Renal cortex interstitium (tissue), 11 donors: ENCODE data around the gene RUNX2. TPM values are rescaled to one million over a fixed set of nuclear protein-coding genes. Genes with fewer than 3 reads are reported as not detected.
A peak's percentile ranks its signal among the peaks of the same experiment; 100 is the strongest.

Experiments used
- DNase-seq, 11 donors: peaks; one replicate each; pipeline ENCODE4 v3.0.0-alpha.2; 2013; ENCODE audit warnings: low read depth in 9 of 11, low spot score in 4 of 11; ENCODE audit errors: extremely low read depth in 1 of 11
- polyA plus RNA-seq, 3 donors: library from polyadenylated mRNA; unstranded; fragments of 120-200 nt; gene quantifications; one replicate each; pipeline ENCODE4 v1.2.1, GENCODE V29; 2013; ENCODE audit not compliant: insufficient read length in 3 of 3

Gene RUNX2
- polyA plus RNA-seq, 3 donors = 2.4 to 3.8 (median 3.0) TPM

DNA sequence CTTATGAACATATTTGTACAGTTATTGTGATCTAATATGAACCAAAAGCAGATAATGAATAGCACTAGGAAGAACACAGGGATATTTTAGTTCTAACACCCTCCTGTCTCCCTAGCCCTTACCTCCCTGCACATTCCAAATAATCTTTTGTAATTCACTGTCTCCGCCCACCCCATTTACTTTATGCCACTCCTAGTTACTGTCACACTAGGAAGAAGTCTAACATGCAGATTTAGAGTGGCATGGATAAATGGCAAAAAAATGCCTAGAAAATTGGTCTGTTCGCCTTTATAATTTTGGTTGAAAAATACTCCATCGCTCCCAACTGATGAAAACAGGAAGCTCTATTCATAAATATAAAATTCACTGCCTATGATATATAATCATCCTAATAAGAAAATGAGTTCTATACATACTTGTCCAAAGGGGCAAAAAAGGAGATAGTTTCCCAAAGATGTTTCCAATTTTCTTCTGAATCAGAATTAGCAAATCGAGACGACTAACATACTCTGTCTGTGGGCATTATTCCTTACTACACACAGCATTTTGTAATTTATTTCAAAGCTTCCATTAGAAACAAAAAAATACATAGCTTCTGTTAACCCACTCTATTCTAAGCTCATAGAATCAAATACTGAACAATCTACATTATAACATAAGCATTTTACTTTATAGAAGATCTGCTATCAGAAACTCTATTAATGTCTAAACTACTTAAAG is 1.3 kb upstream of the RUNX2 start:
- DNase-seq = no peak

DNA sequence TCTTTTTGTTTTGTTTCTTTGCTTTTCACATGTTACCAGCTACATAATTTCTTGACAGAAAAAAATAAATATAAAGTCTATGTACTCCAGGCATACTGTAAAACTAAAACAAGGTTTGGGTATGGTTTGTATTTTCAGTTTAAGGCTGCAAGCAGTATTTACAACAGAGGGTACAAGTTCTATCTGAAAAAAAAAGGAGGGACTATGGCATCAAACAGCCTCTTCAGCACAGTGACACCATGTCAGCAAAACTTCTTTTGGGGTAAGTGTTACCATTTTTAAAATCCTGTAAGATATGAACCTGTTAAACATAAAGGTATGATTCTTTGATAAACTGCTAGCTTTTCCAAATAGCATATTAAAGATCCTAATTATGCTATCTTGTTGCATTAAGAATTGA is 393 bp downstream of the RUNX2 start:
- no peak for DNase-seq

DNA sequence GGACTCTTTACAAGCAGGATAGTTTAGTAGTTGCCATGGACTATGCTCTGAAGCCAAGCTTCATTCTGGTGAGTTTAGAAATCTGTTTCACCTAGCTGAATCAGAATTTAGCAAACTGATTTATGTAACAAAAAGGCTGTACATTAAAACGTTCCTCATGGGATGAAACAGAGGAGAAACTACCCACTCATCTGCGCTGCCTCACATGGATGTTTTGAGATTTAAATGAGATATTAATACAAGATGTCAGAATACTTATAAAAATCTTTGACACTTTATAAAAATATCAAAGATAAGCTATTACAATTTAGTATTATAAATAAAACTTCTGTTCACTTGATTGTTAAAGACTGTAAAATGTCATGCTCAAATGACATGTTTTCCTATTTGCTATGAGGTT is 16.8 kb downstream of the RUNX2 start:
- DNase-seq = no peak

DNA sequence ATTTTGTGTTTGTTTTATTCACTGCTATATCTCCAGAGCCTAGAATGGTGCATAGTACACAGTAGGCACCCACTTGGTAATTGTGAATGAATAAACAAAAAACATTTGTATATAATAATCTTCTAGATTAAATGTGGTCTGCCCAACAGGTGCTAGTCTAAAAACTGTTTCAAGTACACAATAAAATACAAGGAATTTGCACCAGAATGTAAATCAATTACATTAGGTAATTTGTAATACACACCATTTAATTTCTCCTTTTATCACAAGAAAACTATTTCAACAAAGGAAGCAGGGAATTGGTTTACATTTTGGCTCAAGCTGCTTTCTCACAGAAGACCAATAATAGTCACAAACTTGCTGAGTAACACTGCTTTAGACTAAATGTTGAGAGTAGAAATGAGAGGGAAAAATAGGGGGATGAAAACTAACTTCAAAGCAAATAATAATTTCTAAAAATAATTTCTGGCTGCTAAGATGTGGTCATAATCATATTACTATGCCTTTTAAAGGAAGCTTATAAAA is 22.1 kb downstream of the RUNX2 start:
- DNase-seq = no peak

DNA sequence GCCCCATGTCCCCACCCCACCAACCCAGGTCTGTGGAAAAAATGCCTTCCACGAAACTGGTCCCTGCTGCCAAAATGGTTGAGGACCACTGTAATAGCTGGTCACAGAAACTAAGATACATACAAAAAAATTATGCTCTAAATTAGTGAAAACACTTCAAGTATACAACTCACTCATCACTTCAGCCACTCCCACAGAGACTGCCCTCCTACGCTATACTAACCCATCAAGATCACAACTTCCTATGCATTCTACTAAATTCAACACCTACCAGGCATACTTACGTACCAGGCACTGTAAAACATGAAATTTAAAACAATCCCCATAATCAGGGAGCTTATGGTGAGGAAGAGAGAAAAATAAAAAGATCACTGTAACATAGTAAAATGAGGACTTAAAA is 22.9 kb downstream of the RUNX2 start:
- DNase-seq = no peak

DNA sequence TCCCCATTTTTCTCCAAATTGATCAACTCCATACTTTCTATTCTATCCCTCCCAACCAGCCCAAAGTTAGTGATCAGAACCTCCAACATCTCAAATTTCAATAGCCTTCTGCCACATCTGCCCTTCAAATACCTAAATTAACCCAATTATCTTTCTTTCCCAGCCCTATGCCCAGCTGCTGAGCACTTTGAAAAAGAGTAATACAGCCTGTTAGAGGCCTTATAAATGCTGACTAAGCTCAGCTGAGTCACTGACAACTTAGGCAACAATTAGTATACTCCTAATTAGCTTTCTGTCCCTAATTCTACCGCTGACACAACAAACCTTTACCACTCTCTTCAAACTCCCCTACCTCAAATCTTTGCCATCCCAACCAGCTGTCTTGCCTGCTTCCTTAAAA is 23.5 kb downstream of the RUNX2 start:
- no peak for DNase-seq

DNA sequence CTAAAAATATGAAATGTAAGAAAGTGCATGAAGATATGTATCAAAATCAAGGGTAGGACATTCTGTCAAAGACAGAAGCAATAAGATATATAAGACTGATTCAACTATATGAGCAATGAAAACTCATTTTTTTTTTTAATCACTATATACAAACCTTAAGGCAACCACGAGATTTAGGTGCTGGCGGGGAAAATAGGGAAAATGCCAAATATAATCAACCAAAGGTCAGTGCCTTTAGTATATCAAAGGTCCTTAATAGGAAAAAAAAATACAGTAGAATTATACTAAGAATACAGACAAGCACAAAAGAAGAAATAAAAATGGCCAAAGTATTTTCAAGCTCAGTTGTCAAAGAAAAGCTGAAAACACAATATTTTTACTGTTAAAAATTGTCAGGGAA is 25.5 kb downstream of the RUNX2 start:
- no peak for DNase-seq

DNA sequence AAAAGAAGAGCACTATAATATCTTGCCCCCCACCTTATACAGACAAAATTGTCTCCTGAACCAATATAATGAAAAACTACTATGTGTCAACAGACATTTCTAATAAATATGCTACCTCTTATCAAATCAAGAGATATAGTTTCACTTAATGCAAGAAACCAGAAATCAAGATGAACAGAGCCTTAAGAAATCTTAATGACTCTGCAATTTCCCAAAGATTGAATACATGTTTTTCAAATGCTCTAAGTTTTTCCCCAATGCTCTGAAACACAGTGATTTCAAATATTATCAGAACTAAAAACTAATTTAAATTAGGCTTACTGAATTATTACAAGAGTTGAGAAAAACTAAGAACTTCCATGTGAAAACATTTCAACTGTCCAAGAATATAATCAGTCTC is 36.3 kb downstream of the RUNX2 start:
- no peak for DNase-seq

DNA sequence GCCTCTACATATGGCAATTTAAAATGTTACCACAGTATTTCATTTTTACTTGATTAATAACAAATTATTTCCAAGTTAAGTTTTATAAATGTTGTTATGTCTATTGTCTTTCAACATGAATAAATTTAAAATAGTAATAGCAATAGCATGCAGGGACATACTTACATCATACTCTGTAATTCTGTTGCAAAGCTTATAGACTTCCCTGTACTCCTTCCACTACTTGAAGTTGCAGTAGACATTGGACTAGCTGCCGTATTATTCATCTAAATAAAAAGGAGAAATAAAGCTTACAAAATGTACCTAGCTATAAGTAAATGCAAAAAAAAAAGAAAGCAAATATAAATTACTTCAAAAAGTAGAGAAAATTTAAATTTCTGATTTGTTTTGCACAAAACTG is 36.9 kb downstream of the RUNX2 start:
- DNase-seq = no peak

DNA sequence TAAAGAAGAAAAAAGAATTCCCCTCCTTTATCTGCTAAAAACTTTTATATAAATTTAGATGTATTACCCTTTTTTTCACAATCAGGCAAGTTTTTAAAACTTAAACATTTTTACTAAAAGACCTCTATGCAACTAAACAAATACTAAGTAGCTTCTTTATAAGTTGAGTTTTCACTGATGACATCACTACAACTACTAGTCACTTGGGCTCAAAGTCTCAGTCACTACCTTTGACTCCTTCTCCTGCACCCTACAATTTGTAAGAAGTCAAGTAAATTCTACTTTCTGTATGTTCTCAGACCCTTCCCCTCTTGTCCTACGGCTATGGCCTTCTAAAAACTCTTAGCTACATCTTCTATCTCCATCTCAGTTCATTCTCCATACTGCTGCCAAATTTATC is 38.4 kb downstream of the RUNX2 start:
- DNase-seq = no peak

DNA sequence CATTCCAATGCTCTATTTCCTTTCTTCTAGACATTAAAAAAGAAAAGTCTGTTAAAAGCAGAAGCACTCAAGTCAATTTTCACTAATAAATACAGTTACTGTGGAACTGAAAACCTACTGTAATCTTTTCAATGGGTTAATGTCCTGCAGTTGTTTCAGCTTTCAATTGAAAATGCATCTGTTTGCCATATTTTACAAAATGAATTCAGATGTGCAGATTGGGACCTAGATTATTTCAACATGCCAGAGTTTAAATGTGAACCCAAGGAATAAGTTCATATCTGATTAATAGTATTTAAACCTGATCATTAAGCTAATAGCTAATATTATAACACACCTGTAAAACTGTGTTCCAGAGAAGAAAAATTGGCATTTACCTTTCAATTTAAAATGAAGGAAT is 39.9 kb downstream of the RUNX2 start:
- no peak for DNase-seq

DNA sequence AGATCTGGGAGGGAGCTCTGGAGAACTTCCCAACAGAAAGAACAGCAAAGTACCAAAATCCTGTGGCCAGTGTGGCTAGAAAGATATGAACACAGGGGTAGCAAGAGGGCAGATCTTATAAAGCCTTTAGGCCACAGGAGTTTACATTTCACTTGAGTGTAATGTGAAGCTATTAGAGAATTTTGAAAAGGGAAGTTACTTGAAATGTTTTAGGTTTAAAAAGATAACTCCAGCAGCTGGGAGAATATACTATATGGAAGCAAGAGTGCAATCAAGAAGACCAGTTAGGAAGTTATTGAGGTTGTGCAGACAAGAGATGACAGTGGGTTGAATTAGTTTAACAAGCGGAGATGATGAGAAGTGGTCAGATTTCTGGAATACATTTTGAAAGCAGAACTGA is 41.7 kb downstream of the RUNX2 start:
- DNase-seq = no peak

DNA sequence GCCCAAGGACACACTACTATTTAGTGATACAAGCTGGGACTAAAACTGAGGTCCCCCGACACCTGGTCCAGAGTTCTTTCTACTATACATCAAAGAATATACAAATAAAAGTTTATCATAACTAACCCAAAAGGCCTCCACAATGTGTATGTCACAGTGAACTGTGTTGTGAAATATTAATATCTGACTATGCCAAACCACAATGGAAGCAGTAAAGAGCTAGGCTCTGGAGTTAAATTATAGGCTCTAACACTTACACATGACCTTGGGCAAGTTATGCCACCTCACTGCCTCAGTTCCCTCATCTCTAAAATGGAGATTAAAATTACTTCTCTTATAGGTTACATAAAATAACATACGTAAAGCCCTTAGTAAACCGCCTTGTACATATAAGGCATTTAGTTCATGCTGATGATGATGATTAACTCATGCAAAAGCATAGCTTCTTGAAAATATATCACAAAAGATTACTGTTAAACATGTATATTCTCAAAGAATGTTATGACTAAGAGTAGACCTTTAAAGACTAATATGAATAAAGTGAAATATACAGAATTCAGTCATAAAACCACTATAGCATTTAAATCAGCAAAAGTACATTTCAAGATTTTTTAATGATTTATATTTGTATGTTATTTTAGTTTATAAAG is 43.9 kb downstream of the RUNX2 start:
- DNase-seq = no peak

DNA sequence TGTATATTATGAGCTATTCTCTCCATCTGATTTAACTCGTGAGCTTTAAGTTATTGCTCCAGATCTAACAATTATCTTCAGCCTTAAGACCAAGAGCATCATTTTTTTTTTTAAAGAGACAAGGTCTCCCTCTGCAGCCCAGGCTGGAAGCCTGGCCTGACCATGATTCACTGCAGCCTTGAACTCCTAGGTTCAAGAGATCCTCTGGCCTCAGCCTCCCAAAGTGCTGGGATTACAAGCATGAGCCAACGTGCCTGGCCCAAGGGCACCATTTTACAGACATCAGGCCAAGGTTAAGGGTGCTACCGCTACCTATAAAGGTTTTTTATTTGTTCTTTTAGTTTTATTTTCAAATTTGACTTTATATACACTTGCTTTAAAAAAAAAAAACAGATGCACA is 47.3 kb downstream of the RUNX2 start:
- no peak for DNase-seq

DNA sequence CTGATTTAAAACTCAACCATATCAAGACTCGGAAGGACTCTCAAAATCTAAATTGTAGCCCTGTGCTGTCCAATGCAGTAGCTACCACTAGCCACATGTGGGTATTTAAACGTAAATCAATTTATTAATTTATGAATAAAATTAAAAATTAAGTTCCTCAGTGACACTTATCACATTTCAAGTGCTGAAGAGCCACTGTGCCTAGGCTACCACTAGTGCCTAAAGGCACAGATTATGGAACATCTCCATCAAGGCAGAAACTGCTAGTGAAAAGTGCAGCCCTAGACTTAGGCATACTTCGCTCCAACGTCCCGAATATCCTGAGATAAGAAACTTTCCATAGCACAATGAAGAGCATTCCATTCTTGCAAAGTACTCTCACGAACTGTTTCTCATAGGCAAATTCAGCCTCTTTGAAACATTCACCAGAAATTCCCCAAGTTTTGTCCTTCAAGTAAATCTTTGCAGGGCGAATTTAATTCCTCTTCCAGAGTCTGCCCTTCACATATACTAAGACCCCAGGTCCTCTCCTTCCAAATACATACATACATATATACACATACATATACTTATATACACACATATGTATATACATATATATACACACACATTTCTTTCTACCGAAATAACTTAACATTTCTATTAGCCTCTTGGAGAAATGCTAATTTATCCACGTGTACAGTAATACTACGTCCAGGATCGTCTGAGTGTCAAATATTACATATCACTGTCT is 48.3 kb downstream of the RUNX2 start:
- DNase-seq = no peak

DNA sequence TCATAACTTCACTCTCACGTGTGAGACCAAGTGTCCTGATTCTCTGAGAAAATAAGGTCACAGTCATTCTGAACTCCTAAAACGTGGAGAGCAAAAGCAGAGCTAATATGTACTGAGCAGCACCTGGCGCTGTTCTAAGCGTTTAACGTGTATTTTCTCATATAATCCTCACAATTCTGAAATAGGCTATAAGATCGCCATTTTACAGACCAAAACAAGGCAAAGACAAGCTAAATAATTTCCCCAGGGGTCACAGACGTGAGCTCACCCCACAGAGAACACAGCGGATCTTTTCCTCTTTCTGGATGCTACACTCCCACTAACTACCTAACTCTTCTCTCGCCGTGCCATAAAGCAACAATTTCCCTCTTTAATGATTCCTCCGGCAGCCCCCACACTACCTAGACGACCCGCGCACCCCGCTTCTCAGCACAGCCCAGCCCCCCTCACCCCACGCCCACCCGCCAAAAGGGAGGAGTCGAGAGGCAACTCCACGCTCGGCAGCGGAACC is 49.0 kb downstream of the RUNX2 start:
- peak in 4 of 11 donors; percentile 19 to 58 (median 30) for DNase-seq

DNA sequence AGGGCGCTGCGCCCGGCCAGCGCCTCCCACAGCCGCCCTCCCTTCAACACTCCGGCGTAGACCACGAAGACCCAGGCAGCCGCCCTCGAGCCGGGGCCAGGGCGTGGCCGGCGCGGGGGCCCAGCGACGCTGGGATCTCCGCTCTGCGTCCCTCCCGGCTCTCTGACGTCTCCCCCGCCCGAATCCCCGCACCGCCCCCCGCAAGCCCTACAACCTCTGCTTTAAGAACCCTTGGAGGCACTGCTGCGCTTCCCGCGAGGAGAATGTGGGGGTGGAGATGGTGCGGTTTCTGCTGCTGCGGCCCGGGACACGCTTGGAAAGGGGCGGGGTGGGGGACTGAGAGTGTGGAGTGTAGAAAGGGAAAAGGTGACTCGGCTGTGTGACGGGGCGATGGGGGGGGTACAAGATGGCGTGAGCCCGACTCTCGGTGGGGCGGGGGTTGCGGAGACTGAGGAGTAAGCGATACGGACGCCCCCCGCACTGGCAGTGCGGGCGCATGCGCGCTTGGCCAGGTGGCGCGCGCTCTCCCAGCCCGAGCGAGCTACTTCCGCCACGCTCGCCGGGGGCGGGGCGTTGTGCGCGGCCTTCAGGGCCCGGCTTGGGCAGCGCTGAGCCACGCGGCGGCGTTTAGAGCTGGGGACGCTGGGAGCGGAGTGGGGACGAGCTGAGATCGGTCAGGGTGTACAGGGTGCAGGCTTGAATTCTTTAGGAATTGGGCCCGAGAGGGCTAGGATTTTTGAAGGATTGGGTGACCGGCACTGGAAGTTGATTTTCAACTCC is 49.6 kb downstream of the RUNX2 start, which contains the start of gene SUPT3H:
SUPT3H (minus strand) TSS at position 381 of the 780 bp plus-strand sequence.
- DNase-seq = peak; percentile 86 to 96 (median 93)

DNA sequence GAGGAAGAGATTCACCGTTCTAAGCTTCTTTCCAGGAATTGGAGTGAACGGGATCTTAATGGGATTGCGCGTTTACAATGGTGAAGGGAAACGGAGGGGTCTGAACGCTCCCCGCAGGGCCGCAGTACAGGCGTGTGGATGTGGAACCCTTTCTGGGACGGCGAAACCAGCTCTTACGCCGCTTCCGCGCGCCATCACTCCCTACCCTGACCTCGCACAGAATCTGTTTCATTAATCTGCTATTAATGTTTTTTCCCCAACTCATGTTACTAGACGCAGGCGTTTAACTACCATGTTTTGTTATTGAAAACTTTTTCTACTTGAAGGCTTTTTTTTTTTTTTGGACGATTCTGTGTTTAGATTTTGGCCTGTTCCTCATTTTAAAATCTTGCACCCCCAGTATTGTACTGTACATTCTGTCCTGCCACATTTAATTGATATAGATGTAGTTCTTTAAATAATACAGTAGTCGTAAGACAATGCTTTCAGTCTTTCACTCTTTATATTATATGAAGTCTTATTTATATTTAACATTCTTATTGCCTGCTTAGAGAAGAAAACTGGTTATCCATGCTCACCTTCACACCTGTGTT is 50.3 kb downstream of the RUNX2 start:
- peak in 2 of 11 donors; percentile 38 to 39 for DNase-seq

DNA sequence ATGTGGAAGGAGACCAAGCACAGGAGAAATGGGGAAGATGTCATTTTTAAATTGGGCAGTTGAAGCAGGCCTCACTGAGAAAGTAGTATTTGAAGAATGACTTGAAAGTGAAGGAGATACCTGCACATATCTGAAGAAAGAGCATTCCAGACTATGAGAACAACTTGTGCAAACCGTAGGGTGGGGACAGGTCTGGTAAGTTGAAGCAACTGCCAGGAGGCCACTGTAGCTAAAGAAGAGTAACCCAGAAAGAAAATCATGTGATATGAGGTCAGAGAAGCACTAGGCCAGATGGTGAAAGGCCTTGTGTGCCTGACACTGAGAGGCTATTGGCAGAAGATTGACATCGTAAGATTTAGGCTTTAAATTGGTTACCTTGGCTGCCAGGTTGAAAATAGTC is 54.3 kb downstream of the RUNX2 start:
- no peak for DNase-seq
